Activated T-helper 9 cell treated with anti-CD3 and anti-CD28 coated beads, Interleukin-2, amount 50 U/mL, for 16 hours (primary cell): ENCODE measurements around the gene TUT1.
A peak's percentile ranks its signal among the peaks of the same experiment; 100 is the strongest.
"Not testable (repeated sequence)": the region's sequence is repeated elsewhere in the genome, so short reads cannot be mapped to it uniquely, and the experiment has no call there.

Experiments
- DNase-seq: peaks from one replicate; pipeline ENCODE4 v3.0.0-alpha.2; 2020; ENCODE audit warnings: low read depth

TUT1 gene

GRCh38 chr11:62555464-62556107, 35.7 kb downstream of the TUT1 start:
- no peak for DNase-seq

DNA sequence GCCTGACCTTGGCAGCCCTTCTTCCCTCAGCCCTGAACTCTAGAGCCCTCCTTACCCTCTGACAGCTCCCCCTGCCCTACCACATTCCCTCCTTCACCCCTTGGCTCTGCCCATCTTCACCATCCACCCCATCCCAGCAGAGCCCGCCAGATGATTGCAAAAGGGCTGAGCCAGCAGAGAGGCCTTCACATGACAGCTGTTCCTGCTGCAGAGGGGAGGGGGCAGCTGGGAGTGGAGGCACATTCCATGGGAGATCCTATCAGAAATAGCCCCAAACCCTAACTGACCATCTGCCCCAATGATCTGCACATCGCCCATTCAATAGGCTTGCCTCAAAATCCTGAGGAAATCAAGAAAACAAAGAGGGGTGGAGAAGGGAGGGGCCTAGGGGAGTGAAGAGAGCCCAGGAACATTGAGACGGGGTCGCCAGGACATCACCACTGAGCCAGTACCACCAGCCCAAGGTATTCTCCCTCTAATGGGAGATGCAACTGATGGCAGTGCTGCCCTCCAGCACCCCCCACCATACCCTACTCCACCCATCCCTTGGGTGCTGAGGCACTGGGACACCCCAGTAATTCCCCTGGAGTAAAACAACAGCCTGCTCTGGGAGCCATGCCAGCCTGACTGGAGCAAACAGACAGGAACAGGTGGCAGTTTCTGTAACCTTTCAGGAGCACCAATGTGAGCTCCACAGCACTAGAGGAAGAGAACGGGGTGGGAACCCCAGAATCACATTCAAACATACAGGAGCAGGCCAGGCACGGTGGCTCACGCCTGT, 36.7 kb downstream of the TUT1 start:
- DNase-seq, result no peak

- no peak for DNase-seq
These were observed 37.4 kb downstream of the TUT1 start for GRCh38 chr11:62553839-62554361.

DNA sequence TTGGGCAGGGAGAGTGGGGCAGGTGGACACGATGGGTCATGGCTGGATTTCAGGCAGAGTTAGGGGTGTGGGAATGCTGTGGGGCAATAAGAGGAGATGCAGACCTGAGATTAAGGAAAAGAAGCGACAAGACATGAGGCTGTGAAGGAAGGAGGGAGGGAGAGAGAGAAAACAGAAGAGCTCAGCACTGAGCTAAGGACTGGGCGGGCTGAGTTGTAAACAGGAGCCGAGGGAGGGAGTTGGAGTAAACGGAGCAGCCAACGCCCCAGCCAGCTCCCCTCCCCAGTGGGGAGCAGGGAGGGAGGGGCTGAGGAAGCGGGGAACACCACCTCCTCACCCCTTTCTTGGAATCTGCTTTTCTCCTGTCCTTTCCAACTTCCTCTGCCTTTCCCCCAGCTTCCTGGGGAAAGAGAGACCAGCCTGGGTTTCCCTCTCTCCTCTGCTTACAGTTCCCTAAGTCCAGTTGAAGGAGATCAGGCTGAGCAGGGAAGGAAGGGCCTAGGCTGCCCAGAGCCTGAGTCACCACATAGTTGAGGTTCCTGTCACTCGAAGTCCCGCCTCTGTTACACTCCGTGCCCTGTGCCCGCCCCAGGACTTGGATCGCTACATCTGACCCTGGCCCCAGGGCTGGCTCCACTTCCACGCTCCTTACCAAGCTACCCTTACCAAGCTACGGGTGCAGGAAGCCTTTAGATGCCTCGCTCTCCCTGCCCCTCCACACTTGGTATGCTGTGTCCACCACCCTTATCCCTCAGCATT, 38.1 kb downstream of the TUT1 start:
- DNase-seq, result no peak

GRCh38 chr11:62552485-62553079, 38.7 kb downstream of the TUT1 start:
- DNase-seq, result no peak

DNA sequence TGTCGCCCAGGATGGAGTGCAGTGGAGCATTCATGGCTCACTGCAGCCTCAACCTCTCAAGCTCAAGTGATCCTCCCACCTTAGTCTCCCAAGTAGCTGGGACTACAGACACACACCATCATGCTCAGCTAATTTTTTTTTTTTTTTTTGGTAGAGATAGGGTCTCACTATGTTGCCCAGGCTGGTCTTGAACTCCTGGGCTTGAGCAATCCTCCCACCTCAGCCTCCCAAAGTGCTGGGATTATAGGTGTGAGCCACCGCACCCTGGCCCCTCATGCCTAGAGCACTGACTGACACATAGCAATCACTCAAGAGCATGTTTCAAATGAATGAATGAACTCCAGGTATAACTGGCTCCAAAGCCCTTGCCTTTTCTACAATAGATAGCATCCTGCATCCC, 40.8 kb downstream of the TUT1 start:
- not testable (repeated sequence) for DNase-seq

DNA sequence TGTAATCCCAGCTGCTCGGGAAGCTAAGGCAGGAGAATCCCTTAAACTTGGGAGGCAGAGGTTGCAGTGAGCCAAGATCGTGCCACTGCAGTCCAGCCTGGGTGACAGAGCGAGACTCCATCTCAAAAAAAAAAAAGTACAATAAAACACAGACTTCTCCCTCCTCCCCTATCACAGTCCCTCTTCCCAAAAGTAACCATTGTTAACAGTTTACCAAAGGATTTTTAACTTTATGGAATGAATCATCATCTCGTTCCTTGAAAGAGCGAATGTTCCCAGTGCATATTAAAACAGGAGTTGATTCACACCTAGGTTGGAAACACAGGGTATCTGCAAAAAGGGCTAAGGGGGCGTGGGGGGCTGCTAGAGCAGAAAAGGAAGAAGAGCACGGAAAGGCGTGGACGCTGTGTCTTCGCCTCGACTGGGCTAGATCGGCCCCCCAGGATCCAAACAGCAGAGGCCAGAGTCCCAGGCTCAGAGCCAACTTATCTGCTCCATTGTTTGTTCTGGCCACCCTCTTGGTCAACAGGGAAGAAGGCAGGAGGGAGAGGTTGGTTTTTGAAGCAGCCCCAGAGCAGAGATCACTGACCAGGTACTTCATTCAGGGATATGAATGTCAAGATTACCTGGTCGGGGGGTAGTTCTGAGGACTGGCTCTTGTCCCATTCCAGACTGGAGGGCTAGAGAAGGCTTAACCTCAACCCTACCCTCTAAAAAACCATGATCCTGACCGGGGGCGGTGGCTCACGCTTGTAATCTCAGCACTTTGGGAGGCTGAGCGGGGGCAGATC, 42.6 kb downstream of the TUT1 start:
- DNase-seq, result no peak

DNA sequence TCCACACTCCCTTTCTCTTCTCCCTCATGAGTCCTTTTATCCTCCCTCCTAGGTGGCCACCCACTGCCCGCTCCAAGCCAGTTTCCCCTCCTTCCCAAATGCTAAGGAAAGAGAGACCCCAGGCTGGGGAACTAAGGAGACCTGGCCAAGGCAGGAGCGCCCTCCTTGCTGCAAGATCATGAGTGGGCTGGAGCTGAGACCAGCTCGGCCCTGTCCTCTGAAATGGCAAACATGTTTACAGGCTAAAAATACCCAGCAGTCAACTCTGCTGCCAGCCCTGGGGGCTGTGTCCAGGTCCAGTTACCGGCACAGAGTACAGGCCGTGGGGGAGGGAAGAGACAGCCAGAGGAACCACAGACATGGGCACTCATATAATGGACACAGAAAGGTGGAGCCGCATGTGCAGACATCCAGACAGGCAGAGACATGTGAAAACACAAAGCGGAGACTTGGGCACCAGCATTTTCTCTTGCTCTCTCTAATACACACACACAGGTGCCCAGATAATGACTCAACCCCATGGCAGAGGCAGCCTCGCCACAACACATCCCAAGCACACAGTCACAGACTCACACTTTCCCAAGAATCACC, 43.5 kb downstream of the TUT1 start:
- DNase-seq, result no peak

DNA sequence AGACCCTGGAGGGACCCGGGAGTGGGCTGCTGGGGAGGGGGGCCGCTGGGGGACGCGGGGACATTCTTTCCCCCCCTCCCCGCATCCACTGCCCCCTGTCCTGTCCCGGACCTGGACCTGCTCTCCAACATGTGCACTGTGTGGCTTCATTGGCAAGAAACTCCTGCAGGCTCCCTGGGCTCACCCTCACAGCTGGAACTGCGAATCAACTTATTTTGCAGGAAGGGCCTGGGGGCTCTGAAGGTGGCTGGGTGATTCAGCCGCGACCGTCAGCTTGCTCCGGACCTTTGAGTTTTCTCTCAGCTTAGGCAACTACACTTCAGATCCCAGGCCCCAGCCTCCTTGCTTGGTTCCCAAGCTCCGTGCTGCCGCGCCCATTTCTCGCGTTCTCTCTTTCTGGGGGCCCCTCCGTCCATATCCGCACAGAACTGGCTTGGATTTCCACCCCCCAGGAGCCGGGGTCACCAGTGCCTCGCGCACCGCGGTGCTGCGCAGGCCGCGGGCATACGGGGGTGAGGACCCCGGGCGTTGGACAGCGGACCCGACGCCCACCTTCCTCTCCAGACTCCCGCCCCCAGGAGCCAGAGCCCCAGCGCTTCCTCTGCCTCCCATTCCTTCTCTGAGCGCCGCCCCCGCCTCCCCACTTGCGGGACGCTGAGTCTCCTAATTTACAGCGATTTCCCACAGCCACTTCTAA, 44.2 kb downstream of the TUT1 start:
- DNase-seq, result no peak

- peak; percentile 62 for DNase-seq
These were observed 44.9 kb downstream of the TUT1 start, which contains the start of gene AHNAK for GRCh38 chr11:62546244-62546928. Gene AHNAK, minus strand, starts transcription at chr11:62546806. Its CDS starts 10,708 bp downstream, at chr11:62536098.

DNA sequence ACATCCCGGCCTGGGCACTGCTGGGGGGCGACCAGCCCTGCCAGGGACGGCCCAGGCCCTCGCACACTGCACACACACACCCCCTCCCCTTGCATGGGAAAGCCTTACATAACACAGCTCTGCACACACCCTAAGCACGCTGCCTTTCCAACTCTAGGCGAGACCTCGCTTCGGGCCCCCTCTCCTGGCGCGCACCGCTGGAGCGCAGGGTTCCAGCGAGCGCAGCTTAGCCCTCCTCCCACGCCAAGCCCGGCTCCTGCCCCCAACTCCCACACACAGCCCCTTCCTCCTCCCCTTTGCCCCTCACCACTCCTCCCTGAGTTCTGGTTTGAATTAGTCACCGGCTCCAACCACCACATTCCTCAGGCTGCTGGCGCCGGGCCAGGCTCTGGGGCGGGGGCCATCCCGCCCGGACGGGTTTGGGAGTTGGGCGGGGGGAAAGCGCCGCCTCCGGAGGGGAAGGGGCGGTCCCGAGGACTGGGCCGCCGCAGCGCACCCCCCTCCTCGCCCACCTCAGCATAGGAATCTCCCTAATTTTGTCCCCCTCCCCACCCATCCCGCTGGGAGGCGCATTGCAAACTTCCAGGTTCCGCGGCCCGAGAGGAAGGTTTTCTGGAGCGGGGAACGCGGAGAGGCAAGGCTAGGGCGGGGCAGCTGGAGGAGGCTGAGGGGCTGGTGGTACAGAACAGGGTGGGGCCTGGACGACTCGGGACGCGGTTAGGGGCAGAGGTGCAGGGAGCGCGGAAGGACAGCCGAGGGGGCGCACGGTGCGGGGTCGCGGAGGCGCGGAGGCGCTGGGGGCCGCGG, 45.7 kb downstream of the TUT1 start:
- DNase-seq, result peak; percentile 58

GRCh38 chr11:62544581-62545436, 46.5 kb downstream of the TUT1 start:
- DNase-seq, result no peak

- DNase-seq, result no peak
These were observed 47.5 kb downstream of the TUT1 start for GRCh38 chr11:62543680-62544444.

DNA sequence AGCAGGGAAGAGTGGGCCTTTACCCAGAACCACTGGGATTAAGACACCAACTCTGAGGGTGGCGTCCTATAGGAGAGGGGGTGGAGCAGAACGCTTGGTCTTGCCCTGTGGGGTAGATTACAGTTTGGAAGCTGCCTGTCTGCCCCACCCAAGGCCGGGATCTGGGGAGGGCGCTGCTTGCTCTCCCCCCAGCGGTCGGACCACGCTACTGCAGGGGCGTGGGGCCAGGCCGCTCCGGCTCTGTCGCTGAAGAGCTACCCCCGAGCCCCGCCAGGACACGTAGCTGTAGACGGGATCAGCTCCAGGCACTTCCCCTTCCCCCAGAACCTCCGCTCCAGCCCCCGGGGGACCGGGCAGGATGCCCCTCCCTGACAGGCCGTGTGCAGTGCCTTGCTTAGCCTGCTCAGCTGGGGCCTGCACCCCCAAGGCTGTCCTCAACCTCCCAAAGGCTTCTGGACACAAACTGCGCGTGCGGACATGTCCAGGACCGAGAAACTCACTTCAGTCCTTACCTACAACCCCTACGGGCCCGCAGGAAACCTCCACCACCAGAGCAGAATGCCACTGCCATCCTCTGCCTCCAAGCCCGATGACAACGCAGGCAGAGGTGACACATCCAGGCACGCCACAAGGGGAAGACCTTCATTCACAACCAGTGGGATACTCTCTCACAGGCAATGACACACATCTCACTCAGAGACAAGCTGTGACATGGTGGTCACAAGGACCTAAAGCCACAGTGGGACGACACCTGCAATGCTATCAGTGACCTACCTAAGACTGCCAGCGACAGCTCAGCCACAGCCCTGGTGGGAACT, 48.4 kb downstream of the TUT1 start:
- DNase-seq, result peak; percentile 67

DNA sequence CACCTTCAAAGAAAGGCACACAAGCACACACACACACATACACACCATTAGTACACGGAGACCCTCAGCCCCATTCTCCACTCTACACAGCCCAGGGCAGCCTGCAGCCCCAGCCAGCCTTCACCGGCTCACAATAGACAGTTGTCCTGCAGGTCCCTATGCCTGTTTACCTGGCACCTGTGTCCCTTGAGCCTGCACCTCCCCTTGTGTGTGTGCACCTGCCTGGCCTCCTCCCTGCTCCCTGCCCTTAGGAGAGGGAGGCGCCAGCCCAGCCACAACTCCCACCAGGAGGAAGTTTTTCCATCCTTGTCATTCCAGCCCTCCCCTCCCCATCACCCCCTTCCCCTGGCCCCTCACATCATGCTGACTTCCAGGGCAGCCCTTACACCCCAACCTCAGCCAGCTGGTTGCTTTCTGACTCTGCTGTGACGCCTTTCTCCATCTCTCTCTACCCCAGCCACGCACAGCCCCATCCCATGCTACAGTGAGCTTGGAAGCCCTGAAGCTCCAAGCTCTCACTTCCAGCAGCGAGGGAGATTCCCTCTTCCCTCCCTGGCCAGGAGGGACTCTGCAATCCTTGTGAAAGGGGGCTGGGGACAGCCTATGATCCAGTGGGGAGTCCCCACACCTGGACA, 49.1 kb downstream of the TUT1 start:
- no peak for DNase-seq
